Measurements from ENCODE around the gene PAPSS2.

Gene PAPSS2

DNA sequence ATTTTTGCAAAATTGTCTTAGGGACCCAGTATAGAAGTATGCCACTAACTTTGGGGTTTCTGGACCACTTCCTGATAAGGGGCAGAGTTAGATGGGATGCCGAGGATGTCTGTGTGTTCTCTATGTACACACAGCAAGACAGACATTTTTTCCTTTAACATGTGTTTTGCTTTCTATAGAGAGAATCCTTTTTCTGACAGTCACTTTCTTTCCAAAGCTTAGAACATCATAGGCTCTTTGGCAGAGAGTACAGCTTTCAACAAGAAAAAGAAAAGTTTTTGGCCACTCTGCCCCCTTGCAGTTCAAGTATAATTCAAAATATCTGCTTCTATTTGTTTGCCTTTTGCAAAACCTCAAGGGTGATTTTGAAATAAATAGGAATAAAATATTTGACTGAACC, 44.1 kb downstream of the PAPSS2 start:
- no peak for TF ChIP-seq EZH2phosphoT487 (conservative IDR thresholded peaks at IDR 0.05; ENCODE audit: low read length)
- TF ChIP-seq, protein P1, sequence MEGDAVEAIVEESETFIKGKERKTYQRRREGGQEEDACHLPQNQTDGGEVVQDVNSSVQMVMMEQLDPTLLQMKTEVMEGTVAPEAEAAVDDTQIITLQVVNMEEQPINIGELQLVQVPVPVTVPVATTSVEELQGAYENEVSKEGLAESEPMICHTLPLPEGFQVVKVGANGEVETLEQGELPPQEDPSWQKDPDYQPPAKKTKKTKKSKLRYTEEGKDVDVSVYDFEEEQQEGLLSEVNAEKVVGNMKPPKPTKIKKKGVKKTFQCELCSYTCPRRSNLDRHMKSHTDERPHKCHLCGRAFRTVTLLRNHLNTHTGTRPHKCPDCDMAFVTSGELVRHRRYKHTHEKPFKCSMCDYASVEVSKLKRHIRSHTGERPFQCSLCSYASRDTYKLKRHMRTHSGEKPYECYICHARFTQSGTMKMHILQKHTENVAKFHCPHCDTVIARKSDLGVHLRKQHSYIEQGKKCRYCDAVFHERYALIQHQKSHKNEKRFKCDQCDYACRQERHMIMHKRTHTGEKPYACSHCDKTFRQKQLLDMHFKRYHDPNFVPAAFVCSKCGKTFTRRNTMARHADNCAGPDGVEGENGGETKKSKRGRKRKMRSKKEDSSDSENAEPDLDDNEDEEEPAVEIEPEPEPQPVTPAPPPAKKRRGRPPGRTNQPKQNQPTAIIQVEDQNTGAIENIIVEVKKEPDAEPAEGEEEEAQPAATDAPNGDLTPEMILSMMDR (IDR thresholded peaks at IDR 0.05; ENCODE audit: insufficient read depth, low read length, poor library complexity, severe bottlenecking): no peak
- no peak overlapping the region for H3K27ac ChIP-seq (ENCODE audit: low read depth, low read length)

DNA sequence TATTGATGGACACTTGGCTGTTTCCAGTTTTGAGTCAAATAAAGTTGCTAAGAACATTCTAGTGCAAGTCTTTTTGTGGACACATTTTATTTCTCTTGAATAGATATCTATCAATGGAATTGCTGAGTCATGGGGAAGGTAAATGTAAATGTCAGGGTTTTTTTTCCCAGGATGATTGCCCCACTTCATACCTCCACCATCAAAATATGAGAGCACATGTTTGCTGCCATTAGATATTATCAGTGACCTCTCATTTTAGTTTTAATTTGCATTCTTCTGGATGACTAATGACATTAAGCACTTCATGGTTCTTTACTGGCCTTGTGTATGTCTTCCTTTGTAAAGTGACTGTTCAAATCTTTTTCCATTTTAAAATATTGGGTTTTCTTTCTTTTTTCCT, 45.7 kb downstream of the PAPSS2 start:
- Histone ChIP-seq H3K9me3 (ENCODE audit: insufficient read depth, low read length) (no peaks in the 10 kb centered on the region), H3K36me3 (ENCODE audit: low read length) (no peaks in the 10 kb centered on the region), H3K27me3 (ENCODE audit: low read length) (no peaks in the 10 kb centered on the region), H3F3A (ENCODE audit: insufficient read depth) (no peaks in the 10 kb centered on the region), H4K20me1 (ENCODE audit: low read depth, low read length) (no peaks in the 10 kb centered on the region), H2AFZ (ENCODE audit: low read depth, low read length, severe bottlenecking) (no peak overlapping the region), H3K79me2 (ENCODE audit: insufficient read depth, low read length) (no peaks in the 10 kb centered on the region), H3K4me2 (ENCODE audit: low read depth, low read length, poor library complexity, severe bottlenecking) (no peak overlapping the region), H3K9ac (ENCODE audit: low read length) (no peak overlapping the region), H3K27ac (ENCODE audit: low read depth, low read length) (no peak overlapping the region), H3K4me3 (ENCODE audit: insufficient read depth, low read length, poor library complexity, severe bottlenecking) (no peak overlapping the region), H3K9me2 (replicated peaks; ENCODE audit: insufficient read depth, low read length) (no peaks in the 10 kb centered on the region)
- TF ChIP-seq EZH2phosphoT487 (conservative IDR thresholded peaks at IDR 0.05; ENCODE audit: low read length): no peak
- TF ChIP-seq, protein P1 (IDR thresholded peaks at IDR 0.05; ENCODE audit: insufficient read depth, low read length, poor library complexity, severe bottlenecking): no peak

More for the DNA sequence above, 44.1 kb downstream of the PAPSS2 start:
- H3K4me2 ChIP-seq (ENCODE audit: low read depth, low read length, poor library complexity, severe bottlenecking): no peak overlapping the region
- no peaks in the 10 kb centered on the region for H3K36me3 ChIP-seq (ENCODE audit: low read length)
- no peaks in the 10 kb centered on the region for H4K20me1 ChIP-seq (ENCODE audit: low read depth, low read length)
- no peak overlapping the region for H2AFZ ChIP-seq (ENCODE audit: low read depth, low read length, severe bottlenecking)
- no peaks in the 10 kb centered on the region for H3K27me3 ChIP-seq (ENCODE audit: low read length)
- H3K9ac ChIP-seq (ENCODE audit: low read length): no peak overlapping the region
- no peaks in the 10 kb centered on the region for H3F3A ChIP-seq (ENCODE audit: insufficient read depth)
- no peaks in the 10 kb centered on the region for H3K9me2 ChIP-seq (replicated peaks; ENCODE audit: insufficient read depth, low read length)
- H3K9me3 ChIP-seq (ENCODE audit: insufficient read depth, low read length): no peaks in the 10 kb centered on the region
- no peaks in the 10 kb centered on the region for H3K79me2 ChIP-seq (ENCODE audit: insufficient read depth, low read length)
- no peak overlapping the region for H3K4me3 ChIP-seq (ENCODE audit: insufficient read depth, low read length, poor library complexity, severe bottlenecking)

DNA sequence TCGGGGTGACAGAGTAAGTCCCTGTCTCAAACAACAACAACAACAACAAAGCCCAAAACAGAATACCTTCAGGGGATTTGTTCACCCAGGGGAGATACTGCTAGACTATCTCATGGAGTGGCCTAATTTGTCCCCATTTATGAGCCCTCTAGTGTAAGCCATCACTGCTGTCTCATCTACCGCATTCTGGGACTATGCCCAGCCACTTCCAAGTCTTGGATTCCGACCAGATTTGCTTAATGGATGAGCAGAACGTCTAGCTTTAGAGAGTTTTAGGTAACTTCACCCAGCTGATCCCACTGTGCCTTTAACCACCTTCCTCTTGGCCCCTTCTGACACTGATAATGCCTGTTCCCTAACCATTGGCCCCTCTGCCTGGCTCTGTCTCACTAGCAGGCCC, 47.1 kb downstream of the PAPSS2 start:
- Histone ChIP-seq H2AFZ (ENCODE audit: low read depth, low read length, severe bottlenecking) (no peak overlapping the region), H3K4me2 (ENCODE audit: low read depth, low read length, poor library complexity, severe bottlenecking) (no peak overlapping the region), H3F3A (ENCODE audit: insufficient read depth) (no peaks in the 10 kb centered on the region), H4K20me1 (ENCODE audit: low read depth, low read length) (no peaks in the 10 kb centered on the region), H3K9me2 (replicated peaks; ENCODE audit: insufficient read depth, low read length) (no peaks in the 10 kb centered on the region), H3K27ac (ENCODE audit: low read depth, low read length) (no peak overlapping the region), H3K9me3 (ENCODE audit: insufficient read depth, low read length) (no peaks in the 10 kb centered on the region), H3K4me3 (ENCODE audit: insufficient read depth, low read length, poor library complexity, severe bottlenecking) (no peak overlapping the region), H3K79me2 (ENCODE audit: insufficient read depth, low read length) (no peaks in the 10 kb centered on the region), H3K9ac (ENCODE audit: low read length) (no peak overlapping the region), H3K36me3 (ENCODE audit: low read length) (no peaks in the 10 kb centered on the region), H3K27me3 (ENCODE audit: low read length) (no peaks in the 10 kb centered on the region)
- TF ChIP-seq EZH2phosphoT487 (conservative IDR thresholded peaks at IDR 0.05; ENCODE audit: low read length): no peak
- TF ChIP-seq, protein P1 (IDR thresholded peaks at IDR 0.05; ENCODE audit: insufficient read depth, low read length, poor library complexity, severe bottlenecking): no peak

All from SU-DHL-6 (cell line).